NCI-H345 (cell line): Measurements from ENCODE around the gene TENM4.

Experiments
- DNase-seq: peaks from one replicate; lab custom pipeline; 2025; lab: John Stamatoyannopoulos, UW

TENM4 gene

GRCh38 chr11:79294845-79295731 is 145.7 kb downstream of the TENM4 start:
- peak; percentile 38 for DNase-seq

GRCh38 chr11:79291948-79292347 is 148.9 kb downstream of the TENM4 start:
- no peak for DNase-seq

DNA sequence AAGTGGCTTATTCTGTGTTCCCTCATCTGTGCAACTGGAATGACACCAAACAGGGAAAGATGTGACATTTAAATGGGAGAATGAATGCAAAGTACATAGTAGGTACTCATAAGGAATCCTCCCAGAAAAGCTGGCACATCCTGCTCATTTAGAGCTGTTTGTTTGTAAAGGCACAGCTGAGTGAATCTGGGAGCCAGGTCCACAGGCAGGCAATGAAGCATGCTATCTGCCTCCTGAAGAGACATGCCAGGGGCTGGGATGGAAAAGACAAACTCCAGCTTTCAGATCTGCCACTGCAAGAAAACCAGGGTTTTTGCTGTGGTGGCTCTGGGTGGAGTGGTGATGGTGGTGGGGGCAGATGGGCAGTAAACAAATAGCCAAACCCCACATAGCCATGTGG is 150.1 kb downstream of the TENM4 start:
- DNase-seq, result peak; percentile 66

DNA sequence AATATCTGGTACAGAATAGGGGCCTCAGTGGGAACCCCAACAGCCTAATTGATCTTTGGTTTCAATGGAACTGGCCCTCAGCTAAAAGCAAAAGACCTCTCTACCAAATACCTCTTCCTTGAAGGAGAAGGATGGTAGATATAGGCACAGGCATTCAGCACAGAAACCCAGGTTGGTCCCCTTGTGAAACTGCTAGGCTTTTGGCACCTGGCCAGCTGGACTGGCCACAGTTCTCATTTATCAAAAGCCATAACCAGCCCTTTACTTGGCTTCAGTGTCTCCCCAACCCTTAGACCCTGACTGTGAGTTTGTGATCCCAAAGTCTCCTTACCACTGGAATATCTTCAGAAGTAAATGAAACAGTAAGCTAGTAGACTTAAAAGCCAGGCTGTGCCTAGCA is 152.9 kb downstream of the TENM4 start:
- no peak for DNase-seq

GRCh38 chr11:79285756-79286155 is 155.1 kb downstream of the TENM4 start:
- DNase-seq, result no peak

GRCh38 chr11:79276736-79277325 is 164.0 kb downstream of the TENM4 start:
- no peak for DNase-seq

GRCh38 chr11:79274636-79275331 is 166.0 kb downstream of the TENM4 start:
- DNase-seq, result no peak

DNA sequence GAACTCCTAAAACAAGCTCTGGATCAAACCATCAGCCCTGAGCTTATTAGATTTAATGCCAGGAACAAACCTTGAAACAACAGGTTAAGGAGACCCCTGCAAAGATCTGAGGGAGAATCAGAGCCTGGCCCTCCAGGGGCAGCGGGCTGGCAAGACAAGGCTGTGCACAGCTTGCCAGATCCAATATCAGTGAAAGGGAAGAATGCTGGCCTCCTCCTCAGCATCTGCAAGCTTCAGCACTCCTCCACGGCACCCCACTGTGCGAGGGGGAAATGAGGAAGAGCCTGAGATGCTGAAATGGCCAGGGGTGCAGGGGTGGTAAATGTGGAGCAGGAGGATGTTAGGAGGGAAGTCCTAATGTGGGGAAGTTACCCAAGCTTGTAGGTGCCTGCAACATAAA is 167.0 kb downstream of the TENM4 start:
- DNase-seq, result no peak

GRCh38 chr11:79269611-79270307 is 171.1 kb downstream of the TENM4 start:
- peak; percentile 43 for DNase-seq

DNA sequence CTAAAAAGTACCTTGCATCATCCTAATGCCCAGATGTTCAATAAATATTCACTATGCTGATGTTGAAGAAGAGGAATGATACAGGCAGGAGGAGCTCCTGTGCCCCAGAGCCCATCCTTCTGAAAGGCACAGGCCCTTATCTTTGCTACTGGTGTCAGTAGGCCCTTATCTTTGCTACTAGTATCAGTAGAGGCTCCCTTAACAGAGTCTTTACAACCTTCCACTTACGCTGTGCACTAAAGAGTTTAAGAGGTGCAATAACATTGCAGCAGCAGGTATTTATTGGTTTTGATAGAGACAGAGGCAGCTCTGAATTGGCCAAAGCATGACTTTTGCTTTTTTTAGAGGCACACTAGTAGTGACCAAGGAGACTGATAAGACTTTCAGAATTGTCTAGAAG is 174.4 kb downstream of the TENM4 start:
- DNase-seq, result no peak

GRCh38 chr11:79265756-79266322 is 175.0 kb downstream of the TENM4 start:
- DNase-seq, result no peak

GRCh38 chr11:79264284-79264683 is 176.5 kb downstream of the TENM4 start:
- no peak for DNase-seq

DNA sequence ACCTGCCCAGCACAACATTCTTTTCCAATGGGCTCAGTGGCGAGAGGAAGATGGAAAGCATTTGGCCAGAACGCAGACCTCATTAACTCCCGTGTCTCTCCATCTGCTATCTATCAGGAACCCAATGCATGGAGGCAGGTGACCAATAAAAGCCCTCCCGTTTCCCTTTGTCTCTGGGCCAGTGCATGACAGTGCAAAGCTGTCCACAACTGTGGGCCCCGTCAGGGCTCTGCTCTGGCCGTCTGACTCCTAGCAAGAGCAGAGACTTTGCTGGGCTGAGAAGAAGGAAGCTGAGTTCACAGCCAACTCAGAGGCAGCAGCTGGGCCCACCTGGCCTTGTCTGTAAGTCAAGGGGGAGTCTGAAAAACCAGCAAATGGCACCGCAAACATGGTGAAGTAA is 177.8 kb downstream of the TENM4 start:
- no peak for DNase-seq

- no peak for DNase-seq
These were observed 178.6 kb downstream of the TENM4 start for GRCh38 chr11:79262221-79262620.

DNA sequence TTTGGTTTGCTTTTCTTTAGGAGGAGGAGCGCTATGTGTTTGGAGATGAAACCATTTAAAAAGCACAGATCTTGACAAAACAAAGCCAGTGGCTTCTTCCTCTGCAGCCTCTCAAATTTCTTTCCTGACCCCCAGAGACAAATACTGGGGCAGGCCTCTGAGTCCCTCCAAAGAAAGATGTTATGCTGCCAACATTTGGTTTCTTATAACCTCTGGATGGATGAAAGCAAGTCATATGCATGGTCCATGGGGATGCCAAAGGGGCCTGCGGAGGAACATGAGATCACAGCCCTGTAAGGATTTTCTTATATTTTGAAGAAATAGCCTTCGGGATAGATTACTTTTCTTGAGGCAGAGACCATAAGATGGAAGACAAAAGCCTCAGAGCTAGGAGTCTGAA is 179.1 kb downstream of the TENM4 start:
- no peak for DNase-seq

GRCh38 chr11:79259800-79260199 is 181.0 kb downstream of the TENM4 start:
- DNase-seq, result no peak

GRCh38 chr11:79258576-79258975 is 182.3 kb downstream of the TENM4 start:
- DNase-seq, result no peak

DNA sequence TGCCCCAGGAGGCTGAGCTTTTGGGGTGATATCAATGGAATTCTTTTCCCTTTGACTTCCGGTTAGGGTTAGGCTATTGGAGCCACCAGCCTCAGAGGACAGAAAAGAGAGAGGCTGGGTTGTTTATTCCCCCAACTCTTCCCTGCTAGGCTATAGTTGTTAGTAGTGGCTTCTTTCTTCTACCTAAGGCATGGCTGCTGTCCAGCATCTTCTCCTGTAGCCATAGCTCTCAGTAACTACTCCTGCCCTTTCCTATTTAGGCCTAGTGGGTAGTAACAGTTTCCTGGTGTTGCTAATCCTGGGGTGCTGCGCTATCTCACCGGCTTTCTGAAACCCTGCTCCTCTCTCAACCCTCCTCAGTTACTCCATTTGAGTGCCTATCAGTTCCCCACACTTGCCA is 184.9 kb downstream of the TENM4 start:
- DNase-seq, result no peak

DNA sequence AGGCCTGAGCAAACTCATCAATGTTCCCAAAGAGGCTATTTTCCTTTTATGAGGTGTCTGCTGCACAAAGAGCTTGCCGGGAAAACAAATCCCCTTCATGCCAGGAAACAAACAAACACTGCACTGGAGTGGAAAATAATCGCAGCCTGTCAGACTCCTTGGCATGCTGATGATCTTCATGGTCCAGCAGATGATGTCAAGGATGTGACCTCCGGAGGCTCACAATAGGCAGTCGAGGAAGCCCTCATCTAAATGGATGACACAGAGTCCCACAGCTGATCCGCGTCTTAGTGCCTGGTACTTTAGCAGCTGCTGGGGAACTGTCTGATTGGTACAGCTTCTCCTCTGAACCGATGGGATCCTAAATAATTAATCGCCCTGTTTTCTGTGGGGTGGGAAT is 187.6 kb downstream of the TENM4 start:
- no peak for DNase-seq

DNA sequence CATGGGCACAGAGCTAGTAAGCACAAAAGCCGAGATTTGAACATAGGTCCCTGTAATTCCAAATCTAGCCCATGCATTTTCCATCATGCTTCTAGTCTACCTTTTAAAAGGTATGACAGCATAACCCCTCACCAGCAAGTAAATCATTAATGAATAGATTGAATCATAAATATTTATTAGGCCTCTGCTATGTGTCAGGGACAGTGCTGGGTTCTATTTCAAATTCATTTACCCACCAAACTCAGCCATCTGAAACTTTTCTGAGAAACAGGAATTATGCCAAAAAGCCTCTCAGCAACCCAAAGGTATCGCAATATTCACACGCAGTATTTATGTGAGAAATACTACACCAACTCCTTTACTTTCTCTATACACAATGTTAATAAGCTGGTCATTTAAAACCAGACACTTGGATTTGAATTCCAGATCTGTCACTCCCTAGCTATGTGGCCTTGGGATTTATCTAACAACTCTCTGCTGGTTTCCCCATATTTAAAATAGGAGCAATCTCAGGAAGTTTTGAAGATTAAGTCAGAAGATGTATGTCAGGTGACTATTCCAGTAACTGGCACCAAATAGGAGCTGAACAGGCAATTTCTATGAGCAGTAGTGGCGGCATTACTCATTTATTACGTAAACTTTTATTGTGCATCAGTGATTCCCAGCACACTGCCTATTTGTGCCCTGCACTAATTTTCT is 191.4 kb downstream of the TENM4 start:
- DNase-seq, result no peak

- DNase-seq, result no peak
These were observed 196.0 kb downstream of the TENM4 start for GRCh38 chr11:79244798-79245197.
